ENCODE measurements around the gene TBC1D22A.
A peak's percentile ranks its signal among the peaks of the same experiment; 100 is the strongest.

TBC1D22A gene

DNA sequence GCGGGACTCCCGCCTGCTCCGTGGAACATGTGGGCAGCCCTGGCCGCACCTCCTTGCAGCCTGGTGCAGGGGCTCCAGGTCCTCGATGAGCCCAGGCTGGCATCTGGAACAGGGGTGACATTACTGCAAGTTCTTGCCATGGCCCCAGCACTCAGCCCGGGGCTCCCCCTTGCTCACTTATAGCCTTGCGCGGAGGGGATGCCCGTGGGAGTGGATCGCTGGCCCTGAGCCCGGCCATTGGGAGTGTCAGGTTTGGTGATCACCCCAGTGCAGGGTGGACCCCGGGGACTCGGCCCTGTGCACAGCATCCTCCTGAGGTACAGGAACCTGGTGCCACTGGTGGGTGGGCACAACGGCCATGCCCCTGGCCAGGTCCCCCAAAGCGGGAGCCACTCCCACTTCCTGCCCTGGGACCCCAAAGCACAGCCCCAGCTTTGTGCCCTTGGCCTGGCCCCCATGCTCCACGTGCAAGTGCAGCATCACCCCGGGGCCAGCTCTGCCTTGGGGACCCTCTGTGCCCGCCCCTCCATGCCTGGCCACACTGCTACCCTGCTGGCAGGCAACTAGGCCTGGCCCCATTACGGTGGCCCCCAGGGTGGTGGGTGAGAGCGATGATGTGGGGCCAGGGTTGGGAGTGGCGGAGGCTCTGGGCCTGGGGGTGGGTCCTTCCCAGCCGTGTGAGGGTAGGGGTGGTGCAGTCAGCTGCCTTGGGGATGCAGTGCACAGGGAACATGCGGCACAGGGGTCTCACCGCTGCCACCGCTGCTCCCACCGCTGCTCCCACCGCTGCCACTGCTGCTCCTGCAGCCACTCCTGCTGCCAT, 439.8 kb downstream of the TBC1D22A start:
- no peak for DNase-seq (ENCODE audit: low read depth in 3 of 3)

GRCh38 chr22:47202819-47203553, 440.5 kb downstream of the TBC1D22A start:
- DNase-seq (ENCODE audit: low read depth in 3 of 3): no peak

GRCh38 chr22:47203554-47203991, 441.1 kb downstream of the TBC1D22A start:
- no peak for DNase-seq (ENCODE audit: low read depth in 3 of 3)

DNA sequence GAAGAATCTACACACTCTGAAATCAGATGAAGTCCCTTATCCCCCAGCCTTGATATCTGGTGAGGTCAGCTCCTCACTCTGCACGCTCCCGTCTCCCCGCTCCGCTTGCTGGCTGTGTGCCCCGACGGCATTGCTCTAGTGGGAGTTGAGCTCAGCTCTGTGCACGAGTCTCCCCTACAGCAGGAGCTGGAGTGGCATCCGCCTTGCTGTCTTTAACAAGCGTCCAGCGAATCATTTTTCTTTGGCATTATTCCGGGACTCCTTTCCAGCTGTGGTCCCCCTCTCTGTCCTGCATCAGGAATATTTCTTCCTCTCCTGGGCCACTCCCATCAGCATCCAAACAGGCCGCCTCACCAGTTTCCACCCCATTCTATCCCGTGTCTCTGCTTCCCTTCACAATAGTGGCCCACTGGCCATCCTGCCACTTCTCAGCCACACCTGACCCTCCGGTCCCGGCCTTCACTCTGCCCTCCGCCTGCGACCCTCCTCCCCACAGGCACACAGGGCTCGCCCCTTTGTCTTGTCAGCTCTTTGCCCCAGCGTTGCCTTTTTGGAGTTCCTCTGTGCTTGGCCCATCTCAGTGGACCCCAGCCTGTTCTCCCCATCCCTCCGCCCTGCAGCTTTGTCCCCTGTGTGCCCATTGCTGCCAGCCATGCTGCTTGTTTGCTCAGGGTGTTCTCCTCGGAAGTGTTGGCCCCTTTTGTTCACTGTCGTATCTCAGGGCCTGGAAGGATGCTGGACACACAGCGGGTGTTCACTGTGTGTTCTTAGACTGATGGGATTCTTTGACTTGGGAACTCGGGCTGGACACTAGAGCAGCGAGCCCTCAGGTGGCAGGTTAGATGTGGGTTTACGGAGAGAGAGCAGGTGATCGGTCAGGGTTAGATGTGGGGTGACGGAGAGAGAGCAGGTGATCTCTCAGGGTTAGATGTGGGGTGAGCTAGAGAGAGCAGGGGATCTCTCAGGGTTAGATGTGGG, 441.8 kb downstream of the TBC1D22A start:
- no peak for DNase-seq (ENCODE audit: low read depth in 3 of 3)

DNA sequence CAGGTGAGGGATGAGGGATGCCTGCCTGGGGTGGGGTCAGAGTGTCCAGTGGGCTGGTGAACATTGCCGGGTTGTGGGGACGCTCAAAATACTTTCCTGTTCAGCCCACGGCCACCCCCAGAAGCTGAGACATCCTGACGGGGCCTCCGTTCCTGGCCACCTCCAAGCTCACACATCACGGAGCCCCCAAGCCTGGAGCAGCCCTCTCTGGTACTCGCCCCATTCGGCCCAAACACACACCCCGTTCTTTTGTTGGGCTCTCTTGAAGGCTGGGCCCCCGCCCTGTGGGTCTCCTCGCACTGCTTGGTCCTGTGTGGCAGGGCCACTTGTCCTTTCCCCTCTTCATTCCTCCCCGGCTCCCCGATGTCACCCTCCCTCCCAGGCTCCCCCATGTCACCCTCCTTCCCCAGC, 442.6 kb downstream of the TBC1D22A start:
- DNase-seq (ENCODE audit: low read depth in 3 of 3): no peak

- DNase-seq (ENCODE audit: low read depth in 3 of 3): no peak
These were observed 443.1 kb downstream of the TBC1D22A start for GRCh38 chr22:47205554-47205953.

GRCh38 chr22:47206164-47206563, 443.7 kb downstream of the TBC1D22A start:
- DNase-seq (ENCODE audit: low read depth in 3 of 3): no peak

DNA sequence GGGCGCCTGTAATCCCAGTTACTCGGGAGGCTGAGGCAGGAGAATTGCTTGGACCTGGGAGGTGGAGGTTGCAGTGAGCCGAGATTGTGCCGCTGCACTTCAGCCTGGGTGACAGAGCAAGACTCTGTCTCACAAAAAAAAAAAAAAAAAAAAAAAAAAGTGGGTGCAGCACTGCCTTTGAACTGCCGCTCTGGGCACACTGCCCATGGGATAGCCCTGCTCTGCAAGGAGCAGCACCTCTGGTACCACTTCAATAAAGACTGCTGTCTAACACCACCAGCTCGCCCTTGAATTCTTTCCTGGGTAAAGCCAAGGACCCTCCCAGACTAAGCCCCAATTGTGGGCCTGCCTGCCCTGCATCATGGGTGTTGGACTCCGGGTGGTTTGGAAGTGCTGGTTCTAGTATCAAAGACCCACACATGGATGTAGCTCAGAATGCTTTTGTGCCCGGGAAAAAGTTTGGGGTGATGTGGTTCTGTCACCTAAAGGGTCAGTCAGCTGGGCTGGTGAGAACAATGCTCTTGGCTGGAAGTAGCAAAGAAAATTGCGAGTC, 444.3 kb downstream of the TBC1D22A start:
- no peak for DNase-seq (ENCODE audit: low read depth in 3 of 3)

GRCh38 chr22:47207387-47207786, 444.9 kb downstream of the TBC1D22A start:
- no peak for DNase-seq (ENCODE audit: low read depth in 3 of 3)

- no peak for DNase-seq (ENCODE audit: low read depth in 3 of 3)
These were observed 445.6 kb downstream of the TBC1D22A start for GRCh38 chr22:47207846-47208554.

DNA sequence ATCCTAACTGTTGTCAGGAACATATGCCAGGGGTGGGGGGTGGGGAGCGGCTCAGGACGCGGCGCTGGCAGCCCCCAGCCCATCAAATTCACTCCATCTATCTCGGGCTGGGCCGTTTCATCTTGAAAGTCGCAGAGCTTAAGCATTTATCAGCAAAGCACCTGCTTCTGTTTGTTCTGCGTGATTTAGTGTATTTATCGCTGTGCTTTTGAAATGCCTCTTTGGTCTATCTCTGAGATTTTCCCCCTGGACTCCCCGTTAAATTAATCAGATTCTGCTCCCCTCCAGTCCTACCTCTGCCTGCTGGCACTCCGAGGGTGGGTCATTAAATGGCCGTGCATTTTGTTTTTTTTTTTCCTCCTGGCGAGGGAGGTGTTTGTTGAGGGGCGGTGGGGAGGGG, 446.2 kb downstream of the TBC1D22A start:
- no peak for DNase-seq (ENCODE audit: low read depth in 3 of 3)

DNA sequence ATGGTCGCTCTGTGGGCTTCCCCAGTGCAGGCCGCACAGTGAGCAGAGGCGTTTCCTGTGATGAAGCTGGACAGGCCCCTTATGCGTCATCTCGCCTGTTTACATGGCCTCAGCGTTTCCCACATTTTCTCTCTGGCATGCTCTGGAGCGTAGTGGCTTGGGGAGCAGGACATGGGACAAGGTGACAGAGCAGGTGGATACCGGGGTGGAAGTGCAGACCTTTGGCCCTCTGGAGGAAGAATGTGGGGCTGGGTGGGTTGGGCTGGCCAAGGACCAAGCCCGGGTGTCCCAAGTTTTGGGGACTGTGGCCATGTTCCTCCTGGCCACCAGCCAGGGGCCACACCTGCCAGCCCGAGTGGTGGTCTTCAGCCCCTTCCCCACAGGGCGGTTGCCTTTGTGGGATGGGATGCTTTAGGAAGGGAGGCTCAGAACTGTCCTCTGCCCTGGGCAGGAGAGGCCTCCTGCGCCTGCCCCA, 446.6 kb downstream of the TBC1D22A start:
- no peak for DNase-seq (ENCODE audit: low read depth in 3 of 3)

- no peak for DNase-seq (ENCODE audit: low read depth in 3 of 3)
These were observed 447.1 kb downstream of the TBC1D22A start for GRCh38 chr22:47209547-47210023.

- no peak for DNase-seq (ENCODE audit: low read depth in 3 of 3)
These were observed 447.7 kb downstream of the TBC1D22A start for GRCh38 chr22:47210112-47210657.

- no peak for DNase-seq (ENCODE audit: low read depth in 3 of 3)
These were observed 448.2 kb downstream of the TBC1D22A start for GRCh38 chr22:47210686-47211085.

DNA sequence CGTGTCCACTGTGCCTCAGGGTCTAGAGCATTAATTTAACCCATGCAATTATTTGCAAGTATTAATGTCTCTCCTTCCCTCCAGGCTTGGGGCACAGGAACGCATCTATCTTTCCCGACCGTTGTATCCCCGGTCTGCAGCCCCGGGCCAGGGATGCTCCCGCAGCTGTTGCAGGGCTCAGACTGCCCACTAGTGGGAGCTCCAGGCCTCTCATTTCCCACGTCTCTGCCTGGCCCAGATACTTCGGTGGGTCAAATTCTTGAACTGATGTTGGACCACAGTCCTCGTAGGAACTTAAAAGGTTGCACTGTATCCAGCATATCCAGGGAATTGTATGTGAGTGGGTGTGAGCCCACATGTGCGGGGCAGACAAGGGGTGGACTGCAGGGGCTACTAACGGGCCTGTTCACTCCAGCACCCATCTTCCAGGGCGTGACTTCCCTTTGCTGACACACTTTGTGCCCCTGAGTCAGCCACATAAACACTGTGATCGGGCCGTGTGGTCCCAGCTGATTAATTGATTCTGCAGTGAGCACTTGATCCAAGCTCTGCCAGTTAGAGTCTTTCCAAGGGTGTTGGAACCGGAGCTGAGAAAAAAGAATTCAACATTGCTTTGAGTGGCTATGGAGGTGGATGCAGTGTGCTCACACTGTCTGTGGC, 451.3 kb downstream of the TBC1D22A start:
- DNase-seq (ENCODE audit: low read depth in 3 of 3): peak; percentile 29 to 43 (median 35)

DNA sequence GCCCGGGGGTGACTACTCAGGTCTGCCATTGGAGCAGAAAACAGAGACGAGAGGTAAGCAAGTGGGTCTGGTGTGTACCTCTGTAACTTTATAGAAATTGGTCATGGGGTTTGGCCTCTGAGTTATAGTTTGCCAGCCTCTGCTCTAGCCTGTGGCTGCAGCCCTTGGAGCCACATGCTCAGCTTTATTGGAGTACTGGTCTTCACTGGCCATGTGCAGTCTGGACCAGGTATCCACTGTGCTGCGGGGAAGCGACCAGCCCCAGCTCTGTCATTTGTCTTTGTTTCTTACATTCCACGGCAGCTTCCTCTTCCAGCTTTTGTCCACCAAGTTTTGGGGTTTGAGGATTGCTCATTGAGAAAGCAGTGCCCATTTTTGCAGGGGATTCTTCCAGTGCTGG, 453.4 kb downstream of the TBC1D22A start:
- no peak for DNase-seq (ENCODE audit: low read depth in 3 of 3)

DNA sequence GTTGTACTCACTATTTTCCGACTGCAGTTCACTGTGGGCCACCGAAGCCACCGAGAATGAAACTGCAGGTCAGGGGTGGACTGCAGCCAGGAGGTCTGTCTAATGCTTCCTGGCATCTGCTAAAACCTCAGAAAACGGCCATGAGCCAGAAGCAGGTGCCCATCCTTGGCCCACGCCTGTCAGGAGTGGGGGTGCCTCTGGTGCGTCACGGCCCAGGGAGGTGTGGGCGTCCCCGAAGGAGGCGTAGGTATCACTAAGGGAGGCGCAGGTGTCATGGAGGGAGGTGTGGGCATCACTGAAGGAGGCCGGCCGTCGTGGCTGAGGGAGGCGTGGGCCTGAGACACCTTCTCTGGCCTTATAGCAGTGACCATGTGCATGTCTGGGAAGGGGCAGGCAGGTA, 456.2 kb downstream of the TBC1D22A start:
- no peak for DNase-seq (ENCODE audit: low read depth in 3 of 3)

DNA sequence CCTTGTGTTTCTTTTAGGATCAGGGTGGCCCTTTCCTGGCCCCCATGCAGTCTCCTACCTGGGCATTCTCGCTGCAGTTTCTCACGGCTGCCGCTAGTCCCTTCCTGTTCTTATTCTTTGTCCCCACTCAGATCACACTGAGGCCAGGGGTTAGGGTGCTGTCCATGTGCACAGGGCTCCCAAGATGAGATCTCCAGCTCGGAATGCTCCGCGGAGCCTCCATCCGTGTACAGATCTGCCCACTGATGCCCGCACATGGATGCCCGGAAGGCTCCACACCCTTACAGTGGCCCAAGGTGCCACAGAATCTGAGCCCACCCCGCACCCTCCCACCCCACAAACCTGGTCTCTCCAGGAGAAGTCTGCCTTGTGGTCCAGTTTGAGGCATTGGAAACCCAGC, 457.3 kb downstream of the TBC1D22A start:
- DNase-seq (ENCODE audit: low read depth in 3 of 3): no peak

DNA sequence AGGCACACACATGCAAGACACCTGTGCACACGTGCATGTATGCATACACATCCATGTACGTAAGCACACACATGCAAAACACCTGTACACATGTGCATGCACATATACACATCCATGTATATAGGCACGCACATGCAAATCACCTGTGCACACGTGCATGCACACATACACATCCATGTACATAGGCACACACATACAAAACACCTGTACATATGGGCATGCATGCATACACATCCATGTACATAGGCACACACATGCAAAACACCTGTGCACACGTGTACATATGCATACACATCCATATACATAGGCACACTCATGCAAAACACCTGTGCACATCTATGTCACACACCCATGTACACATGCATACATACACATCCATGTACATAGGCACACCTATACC, 458.3 kb downstream of the TBC1D22A start:
- DNase-seq (ENCODE audit: low read depth in 3 of 3): no peak

Data from stimulated activated CD4-positive, alpha-beta T cell treated with anti-CD3 and anti-CD28 coated beads, TNF-alpha, amount 100 ng/mL, for 48 hours (primary cell).